ENCODE results near the gene PRAF2.

The PRAF2 gene

GRCh38 chrX:49042581-49043219 lies 31.1 kb downstream of the PRAF2 start:
- DNase-seq (ENCODE audit: low read depth), result no peak

DNA sequence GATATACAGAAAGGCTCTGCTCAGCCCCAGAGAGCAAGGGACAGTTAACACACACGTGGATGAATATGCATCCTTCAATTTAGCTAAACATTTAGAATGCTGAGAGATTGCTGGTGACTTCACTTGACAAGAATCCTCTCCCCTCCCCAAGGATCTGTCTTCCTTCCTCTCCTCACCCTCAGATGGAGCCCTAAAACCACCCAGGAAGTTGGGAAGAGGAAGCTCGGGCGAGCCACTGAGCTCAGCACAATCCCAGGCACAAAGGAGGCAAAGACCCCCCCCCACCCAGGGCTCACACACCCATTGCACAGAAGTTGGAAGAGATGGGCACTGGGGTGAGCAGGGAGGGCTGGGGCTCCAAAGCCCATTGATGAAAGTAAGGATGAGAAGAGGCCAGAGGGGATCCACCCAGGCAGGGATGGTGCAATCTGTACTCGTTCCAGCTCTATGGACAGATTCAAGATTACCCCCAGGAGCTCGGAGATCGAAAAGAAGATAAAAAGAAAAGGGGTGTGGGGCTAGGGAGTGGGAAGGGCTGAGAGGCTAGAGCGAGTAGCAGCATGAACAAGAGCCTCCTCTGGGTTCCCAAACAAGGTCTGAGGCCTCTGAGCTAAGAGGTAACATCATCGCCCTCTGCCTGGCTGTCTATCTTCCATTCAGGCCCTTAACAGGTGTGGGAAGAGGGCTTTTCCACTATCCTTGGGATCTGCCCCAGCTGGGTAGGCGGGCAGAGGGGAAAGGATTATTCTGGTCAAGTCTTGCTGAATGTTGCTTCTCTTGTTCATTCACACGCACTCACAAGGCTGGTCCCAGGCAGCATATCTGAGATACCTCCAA lies 31.8 kb downstream of the PRAF2 start:
- peak; percentile 44 for DNase-seq (ENCODE audit: low read depth)

DNA sequence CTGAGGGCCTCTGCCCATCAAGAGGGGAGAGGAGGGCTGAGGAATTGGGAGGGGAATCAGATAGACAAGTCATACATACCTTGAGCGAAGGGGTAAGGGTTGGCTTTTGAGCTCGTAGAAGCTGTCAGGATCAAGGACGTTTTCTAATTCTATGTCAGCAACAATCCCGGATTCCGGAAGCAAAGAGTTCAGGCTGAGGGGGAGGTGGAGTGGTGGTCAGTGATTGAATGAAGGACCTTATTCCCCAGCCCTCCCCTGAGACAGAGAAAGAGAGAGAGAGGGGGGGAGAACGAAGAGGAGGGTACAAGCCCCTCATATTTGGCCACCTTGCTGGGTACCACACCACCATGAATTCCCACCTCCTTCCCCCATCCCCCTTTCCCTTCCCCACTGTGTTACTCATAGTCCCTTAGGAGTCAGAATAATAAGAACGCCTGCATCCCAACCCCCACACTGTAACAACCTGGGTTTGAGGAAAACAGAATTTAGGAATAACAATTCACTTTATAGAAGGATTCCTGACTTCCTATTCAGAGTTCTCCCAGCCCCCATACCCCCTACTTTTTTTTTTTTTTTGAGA lies 33.3 kb downstream of the PRAF2 start:
- no peak for DNase-seq (ENCODE audit: low read depth)

GRCh38 chrX:49039598-49040375 lies 34.0 kb downstream of the PRAF2 start:
- DNase-seq (ENCODE audit: low read depth), result peak; percentile 90

DNA sequence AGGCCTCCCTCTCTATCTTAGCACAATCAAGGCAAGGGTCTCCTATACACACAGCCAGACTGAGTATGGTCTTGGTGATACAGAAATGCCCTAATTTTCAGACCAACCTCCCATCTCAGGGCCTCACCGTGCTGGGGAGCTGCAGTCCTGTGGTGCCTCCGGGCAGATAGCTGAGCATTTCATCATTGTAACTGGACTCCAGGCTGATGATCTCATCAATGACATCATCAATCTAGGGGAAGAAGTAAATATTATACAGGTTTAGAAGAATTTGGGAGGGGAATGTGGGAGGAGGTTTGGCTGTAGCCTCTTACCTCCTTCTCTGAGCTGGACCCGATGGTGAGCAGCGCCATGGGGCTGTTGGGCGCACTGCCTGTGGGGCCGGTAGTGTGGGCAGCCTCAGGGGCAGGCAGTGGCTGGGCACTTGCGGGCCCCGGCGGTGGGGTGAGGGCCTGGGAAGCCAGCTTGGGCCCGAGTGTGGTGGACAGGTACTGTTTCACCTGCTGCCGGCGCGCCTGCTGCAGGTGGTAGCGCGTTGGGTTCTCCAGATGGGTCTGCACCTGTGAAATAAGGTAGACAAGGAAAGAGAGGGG lies 35.8 kb downstream of the PRAF2 start:
- DNase-seq (ENCODE audit: low read depth), result peak; percentile 64

GRCh38 chrX:49030283-49030682 lies 43.5 kb downstream of the PRAF2 start:
- DNase-seq (ENCODE audit: low read depth), result no peak

GRCh38 chrX:49029876-49030275 lies 43.9 kb downstream of the PRAF2 start:
- DNase-seq (ENCODE audit: low read depth), result no peak

All from fibroblast of gingiva (primary cell).